ENCODE measurements around the gene SAMD10.

DNA sequence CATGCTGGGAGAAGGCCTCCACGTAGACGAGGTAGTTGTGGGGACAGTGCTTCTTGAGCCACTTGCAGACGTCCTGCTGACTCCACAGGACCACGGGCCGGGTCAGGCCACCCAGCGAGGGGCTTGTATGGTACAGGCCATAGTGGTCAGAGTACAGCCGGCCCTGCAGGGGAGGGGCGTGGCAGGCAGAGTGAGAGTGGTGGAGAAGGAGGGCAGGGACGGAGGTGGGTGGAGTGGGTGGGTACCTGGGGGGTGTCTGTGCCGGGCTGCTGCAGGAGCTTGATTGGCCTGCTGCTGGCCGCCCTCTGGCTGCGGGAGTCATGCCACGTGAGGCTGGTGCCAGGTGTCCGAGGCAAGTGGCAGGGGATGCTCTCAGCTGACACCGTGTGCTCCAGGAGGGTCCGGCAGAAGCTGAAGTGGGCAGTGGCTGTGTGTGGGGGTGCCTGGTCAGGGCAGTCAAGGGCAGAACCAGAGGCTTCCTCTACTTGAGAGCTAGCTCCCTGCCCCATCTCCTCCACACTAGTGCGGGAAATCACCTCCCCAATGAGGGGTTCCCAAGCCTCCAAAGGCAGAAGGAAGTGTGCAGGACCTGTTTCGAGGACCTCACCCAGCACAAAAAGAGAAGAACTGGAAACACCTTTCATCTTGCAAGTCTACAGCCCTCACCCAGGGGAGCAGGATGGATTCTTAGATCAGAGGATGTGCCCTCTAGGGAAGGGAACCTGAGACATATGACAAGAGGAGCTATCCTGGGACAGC is 2.3 kb downstream of the SAMD10 start:
- TF ChIP-seq, protein P1, sequence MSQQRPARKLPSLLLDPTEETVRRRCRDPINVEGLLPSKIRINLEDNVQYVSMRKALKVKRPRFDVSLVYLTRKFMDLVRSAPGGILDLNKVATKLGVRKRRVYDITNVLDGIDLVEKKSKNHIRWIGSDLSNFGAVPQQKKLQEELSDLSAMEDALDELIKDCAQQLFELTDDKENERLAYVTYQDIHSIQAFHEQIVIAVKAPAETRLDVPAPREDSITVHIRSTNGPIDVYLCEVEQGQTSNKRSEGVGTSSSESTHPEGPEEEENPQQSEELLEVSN (IDR thresholded peaks at IDR 0.05), result no peak
- TF ChIP-seq EP300 (IDR thresholded peaks at IDR 0.05; ENCODE audit: borderline replicate concordance in 1 of 2, low read depth in 2 of 2, low read length in 2 of 2) (no peak), EZH2 (IDR thresholded peaks at IDR 0.05; ENCODE audit: low read depth, low read length, severe bottlenecking) (no peak), POLR2AphosphoS5 (IDR thresholded peaks at IDR 0.05; ENCODE audit: low read depth, low read length) (no peak)
- TF ChIP-seq, protein P2, sequence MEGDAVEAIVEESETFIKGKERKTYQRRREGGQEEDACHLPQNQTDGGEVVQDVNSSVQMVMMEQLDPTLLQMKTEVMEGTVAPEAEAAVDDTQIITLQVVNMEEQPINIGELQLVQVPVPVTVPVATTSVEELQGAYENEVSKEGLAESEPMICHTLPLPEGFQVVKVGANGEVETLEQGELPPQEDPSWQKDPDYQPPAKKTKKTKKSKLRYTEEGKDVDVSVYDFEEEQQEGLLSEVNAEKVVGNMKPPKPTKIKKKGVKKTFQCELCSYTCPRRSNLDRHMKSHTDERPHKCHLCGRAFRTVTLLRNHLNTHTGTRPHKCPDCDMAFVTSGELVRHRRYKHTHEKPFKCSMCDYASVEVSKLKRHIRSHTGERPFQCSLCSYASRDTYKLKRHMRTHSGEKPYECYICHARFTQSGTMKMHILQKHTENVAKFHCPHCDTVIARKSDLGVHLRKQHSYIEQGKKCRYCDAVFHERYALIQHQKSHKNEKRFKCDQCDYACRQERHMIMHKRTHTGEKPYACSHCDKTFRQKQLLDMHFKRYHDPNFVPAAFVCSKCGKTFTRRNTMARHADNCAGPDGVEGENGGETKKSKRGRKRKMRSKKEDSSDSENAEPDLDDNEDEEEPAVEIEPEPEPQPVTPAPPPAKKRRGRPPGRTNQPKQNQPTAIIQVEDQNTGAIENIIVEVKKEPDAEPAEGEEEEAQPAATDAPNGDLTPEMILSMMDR (IDR thresholded peaks at IDR 0.05; ENCODE audit: control extremely low read depth in 1 of 3, insufficient read depth in 1 of 3, low read depth in 1 of 3, low read length in 3 of 3), result no peak

All from H1 (cell line).